HEK293 (cell line): ENCODE results near the gene TMEM238.

Experiments used
- CTCF ChIA-PET: fragments of 350-600 bp; formaldehyde crosslinking; extraction: SDS; loops from one replicate; lab custom pipeline; 2021; ENCODE audit warnings: antibody characterized with exemption; lab: Yijun Ruan, JAX
- POLR2A ChIA-PET: fragments of 300-600 bp; formaldehyde crosslinking; extraction: SDS; loops from one replicate; lab custom pipeline; 2020; ENCODE audit warnings: antibody characterized with exemption, inconsistent platforms; lab: Yijun Ruan, JAX
- H3K27ac ChIP-seq: fragments of 200-500 bp; sonication (Bioruptor generic); 2 replicates; pipeline ENCODE4 v1.5.1; 2014; ENCODE audit warnings: low read depth, low read length, control low read depth, inconsistent platforms; ENCODE audit errors: extremely low read depth
- H3K36me3 ChIP-seq, 2 experiments: fragments of 200-500 bp in 1 of 2; sonication (Bioruptor generic) in 1 of 2; 1 replicate in 1 of 2; 2 replicates in 1 of 2; pipeline ENCODE4 v1.5.1; 2014 to 2017; ENCODE audit warnings: inconsistent platforms in 2 of 2, low read length in 2 of 2; ENCODE audit not compliant: control insufficient read depth in 2 of 2, insufficient read depth in 1 of 2
- H3K4me1 ChIP-seq: fragments of 200-500 bp; sonication (Bioruptor generic); 2 replicates; pipeline ENCODE4 v1.5.1; 2014; ENCODE audit warnings: mild to moderate bottlenecking, low read length, inconsistent platforms; ENCODE audit not compliant: control insufficient read depth, insufficient read depth
- H3K4me3 ChIP-seq: 2 replicates; pipeline ENCODE4 v1.5.1; 2011; ENCODE audit warnings: low read depth, mild to moderate bottlenecking, control low read depth, low read length, moderate library complexity
- H3K9me3 ChIP-seq: fragments of 200-500 bp; sonication (Bioruptor generic); 2 replicates; pipeline ENCODE4 v1.5.1; 2014; ENCODE audit warnings: low read depth, low read length, inconsistent platforms; ENCODE audit not compliant: control insufficient read depth, insufficient read depth
- BCL11B ChIP-seq: fragments of 450-650 bp; formaldehyde crosslinking; IDR thresholded peaks from 2 replicates; pipeline ENCODE4 v1.5.1; 2016; ENCODE audit warnings: low read depth, missing biosample characterization, missing genetic modification characterization
- HOXA7 ChIP-seq: sonication (generic); formaldehyde crosslinking; IDR thresholded peaks from 2 replicates; pipeline ENCODE4 v1.8.1; 2022; ENCODE audit warnings: missing genetic modification reagents, borderline replicate concordance
- MYNN ChIP-seq: fragments of 450-650 bp; formaldehyde crosslinking; IDR thresholded peaks from 2 replicates; pipeline ENCODE4 v1.5.1; 2016; ENCODE audit warnings: missing biosample characterization, missing genetic modification characterization, borderline replicate concordance
- PBX3 ChIP-seq: sonication (generic); formaldehyde crosslinking; IDR thresholded peaks from 2 replicates; pipeline ENCODE4 v1.8.1; 2022; ENCODE audit warnings: mild to moderate bottlenecking, moderate library complexity, missing genetic modification reagents
- SALL2 ChIP-seq: fragments of 450-650 bp; formaldehyde crosslinking; IDR thresholded peaks from 2 replicates; pipeline ENCODE4 v1.5.0; 2017; ENCODE audit warnings: missing biosample characterization, mild to moderate bottlenecking, missing genetic modification characterization, borderline replicate concordance
- TRIM28 ChIP-seq: IDR thresholded peaks from 2 replicates; pipeline ENCODE4 v1.6.1; 2011; ENCODE audit warnings: low read length, control low read depth, borderline replicate concordance
- ZBTB8A ChIP-seq: fragments of 450-650 bp; formaldehyde crosslinking; IDR thresholded peaks from 2 replicates; pipeline ENCODE4 v1.5.1; 2016; ENCODE audit warnings: missing biosample characterization, missing genetic modification characterization
- ZNF114 ChIP-seq: fragments of 450-650 bp; formaldehyde crosslinking; IDR thresholded peaks from 2 replicates; pipeline ENCODE4 v1.5.0; 2017; ENCODE audit warnings: missing biosample characterization, missing genetic modification characterization
- ZNF133 ChIP-seq: fragments of 450-650 bp; formaldehyde crosslinking; IDR thresholded peaks from 2 replicates; pipeline ENCODE4 v1.5.1; 2016; ENCODE audit warnings: missing biosample characterization, missing genetic modification characterization
- ZNF146 ChIP-seq: fragments of 450-650 bp; formaldehyde crosslinking; IDR thresholded peaks from 2 replicates; pipeline ENCODE4 v1.5.1; 2016; ENCODE audit warnings: missing biosample characterization, missing genetic modification characterization
- ZNF16 ChIP-seq: fragments of 450-650 bp; formaldehyde crosslinking; IDR thresholded peaks from 2 replicates; pipeline ENCODE4 v1.5.1; 2016; ENCODE audit warnings: low read depth, missing biosample characterization, missing genetic modification characterization
- ZNF26 ChIP-seq: fragments of 450-650 bp; formaldehyde crosslinking; IDR thresholded peaks from 2 replicates; pipeline ENCODE4 v1.5.1; 2016; ENCODE audit warnings: missing biosample characterization, missing genetic modification characterization
- ZNF37A ChIP-seq: fragments of 450-650 bp; IDR thresholded peaks from 2 replicates; pipeline ENCODE4 v1.5.1; 2018; ENCODE audit warnings: missing biosample characterization, missing genetic modification characterization
- ZNF391 ChIP-seq: fragments of 450-650 bp; formaldehyde crosslinking; IDR thresholded peaks from 2 replicates; pipeline ENCODE4 v1.5.1; 2016; ENCODE audit warnings: low read depth, missing biosample characterization, missing genetic modification characterization, borderline replicate concordance
- ZNF394 ChIP-seq: fragments of 450-650 bp; formaldehyde crosslinking; IDR thresholded peaks from 2 replicates; pipeline ENCODE4 v1.5.1; 2016; ENCODE audit warnings: missing biosample characterization, missing genetic modification characterization, mild to moderate bottlenecking, moderate library complexity, borderline replicate concordance
- ZNF433 ChIP-seq: fragments of 450-650 bp; formaldehyde crosslinking; IDR thresholded peaks from 2 replicates; pipeline ENCODE4 v1.5.1; 2016; ENCODE audit warnings: missing biosample characterization, missing genetic modification characterization, low read depth
- ZNF449 ChIP-seq: fragments of 450-650 bp; formaldehyde crosslinking; IDR thresholded peaks from 2 replicates; pipeline ENCODE4 v1.5.1; 2017; ENCODE audit warnings: missing biosample characterization, mild to moderate bottlenecking, missing genetic modification characterization, moderate library complexity
- ZNF639 ChIP-seq: fragments of 450-650 bp; formaldehyde crosslinking; IDR thresholded peaks from 2 replicates; pipeline ENCODE4 v1.5.1; 2016; ENCODE audit warnings: missing biosample characterization, missing genetic modification characterization
- ZNF707 ChIP-seq: fragments of 450-650 bp; formaldehyde crosslinking; IDR thresholded peaks from 2 replicates; pipeline ENCODE4 v1.5.1; 2016; ENCODE audit warnings: missing biosample characterization, missing genetic modification characterization

TMEM238 gene

GRCh38 chr19:55383279-55384130 is 587 bp downstream of the TMEM238 start:
- Histone ChIP-seq H3K4me3 (peak overlapping the region; percentile 25), H3K27ac (no peak overlapping the region; the same call in 1 of the 2 replicates), H3K4me1 (peaks cover 15% of the 10 kb centered on the region), H3K9me3 (no peaks in the 10 kb centered on the region), H3K36me3 (peaks cover 3 to 23% of the 10 kb centered on the region in 2 experiments; a peak in 2 of 3 replicates)
- ChIA-PET POLR2A (interaction anchor here (0.6 to 2.0 kb wide), 8 partner anchors 11 to 241 kb away, joined by 3 to 15 read pairs (median 4); partner anchors contain the start of genes KMT5C, UBE2S and ZNF784), CTCF (interaction anchor here (0.6 to 3.2 kb wide), 9 partner anchors 56 to 295 kb away, joined by 3 to 23 read pairs (median 4); no protein-coding TSS in a partner anchor)
- TF ChIP-seq PBX3 (CRISPR knock-in tag) (no peak), ZNF391 (tag by site-specific recombination) (no peak), ZNF639 (tag by site-specific recombination) (no peak), ZNF707 (tag by site-specific recombination) (no peak), TRIM28 (no peak), BCL11B (tag by site-specific recombination) (no peak), ZNF449 (no peak), SALL2 (no peak), ZNF114 (tag by site-specific recombination) (no peak), ZNF37A (tag by site-specific recombination) (no peak), ZBTB8A (no peak), MYNN (tag by site-specific recombination) (no peak), ZNF26 (tag by site-specific recombination) (no peak), ZNF146 (tag by site-specific recombination) (no peak)

GRCh38 chr19:55382522-55383054 is 1.5 kb downstream of the TMEM238 start:
- CTCF ChIA-PET = interaction anchor here (0.9 to 3.2 kb wide), 2 partner anchors 80 to 91 kb away, joined by 3 to 16 read pairs; no protein-coding TSS in a partner anchor
- peaks cover 0 to 14% of the 10 kb centered on the region in 2 experiments; a peak in 1 of 3 replicates for H3K36me3 ChIP-seq
- POLR2A ChIA-PET = interaction anchor here (0.6 to 2.0 kb wide), 6 partner anchors 10 to 44 kb away, joined by 3 to 15 read pairs (median 6); partner anchors contain the start of genes KMT5C and UBE2S
- TF ChIP-seq ZNF433 (no peak), HOXA7 (CRISPR knock-in tag) (no peak), ZNF16 (tag by site-specific recombination) (peak; percentile 72; the same call in 1 of the 2 replicates), ZNF394 (tag by site-specific recombination) (peak; percentile 57; the same call in 1 of the 2 replicates), ZNF133 (tag by site-specific recombination) (peak; percentile 98)
- no peak overlapping the region for H3K4me3 ChIP-seq
- H3K9me3 ChIP-seq = no peaks in the 10 kb centered on the region
- no peak overlapping the region for H3K27ac ChIP-seq
- peaks cover 11% of the 10 kb centered on the region for H3K4me1 ChIP-seq
